Amniotic stem cell (primary cell): ENCODE data around the gene FAM229B.
A peak's percentile ranks its signal among the peaks of the same experiment; 100 is the strongest.

Experiments
- DNase-seq: peaks from one replicate; lab custom pipeline; 2025; lab: John Stamatoyannopoulos, UW

Gene FAM229B

GRCh38 chr6:112144145-112144926 lies 56.9 kb downstream of the FAM229B start:
- DNase-seq, result no peak

- DNase-seq, result no peak
These were observed 57.7 kb downstream of the FAM229B start for GRCh38 chr6:112145080-112145573.

- DNase-seq, result no peak
These were observed 60.7 kb downstream of the FAM229B start for GRCh38 chr6:112148103-112148502.

GRCh38 chr6:112149236-112149635 lies 61.8 kb downstream of the FAM229B start:
- no peak for DNase-seq

GRCh38 chr6:112149719-112150263 lies 62.4 kb downstream of the FAM229B start:
- peak; percentile 44 for DNase-seq

- peak; percentile 2 for DNase-seq
These were observed 63.0 kb downstream of the FAM229B start for GRCh38 chr6:112150363-112150762.
